ENCODE data around the gene GOLGB1.

DNA sequence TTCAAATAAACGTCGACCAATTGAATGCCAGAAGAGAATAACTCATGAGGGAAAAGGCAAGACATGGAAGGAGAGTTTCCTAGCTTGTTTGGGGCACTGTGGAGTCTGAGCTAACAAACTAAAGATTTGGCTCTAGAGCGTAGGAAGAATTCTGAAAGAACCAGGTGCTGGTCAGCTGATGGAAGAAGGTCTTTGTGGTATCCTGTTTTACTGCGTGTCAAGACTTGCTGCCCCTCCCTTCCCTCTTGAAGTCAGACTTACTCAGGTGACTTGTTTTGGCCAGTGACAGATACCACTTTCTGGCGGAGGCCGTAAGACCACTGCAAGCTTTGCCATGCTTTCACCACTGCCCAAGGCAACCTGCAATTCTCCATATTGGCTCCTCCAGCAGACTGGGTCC is 88.2 kb downstream of the GOLGB1 start:
- no peak for TF ChIP-seq EP300 (IDR thresholded peaks at IDR 0.05; ENCODE audit: borderline replicate concordance in 1 of 2, control insufficient read depth in 1 of 2, low read depth in 2 of 2, low read length in 2 of 2)
- TF ChIP-seq, protein P1, sequence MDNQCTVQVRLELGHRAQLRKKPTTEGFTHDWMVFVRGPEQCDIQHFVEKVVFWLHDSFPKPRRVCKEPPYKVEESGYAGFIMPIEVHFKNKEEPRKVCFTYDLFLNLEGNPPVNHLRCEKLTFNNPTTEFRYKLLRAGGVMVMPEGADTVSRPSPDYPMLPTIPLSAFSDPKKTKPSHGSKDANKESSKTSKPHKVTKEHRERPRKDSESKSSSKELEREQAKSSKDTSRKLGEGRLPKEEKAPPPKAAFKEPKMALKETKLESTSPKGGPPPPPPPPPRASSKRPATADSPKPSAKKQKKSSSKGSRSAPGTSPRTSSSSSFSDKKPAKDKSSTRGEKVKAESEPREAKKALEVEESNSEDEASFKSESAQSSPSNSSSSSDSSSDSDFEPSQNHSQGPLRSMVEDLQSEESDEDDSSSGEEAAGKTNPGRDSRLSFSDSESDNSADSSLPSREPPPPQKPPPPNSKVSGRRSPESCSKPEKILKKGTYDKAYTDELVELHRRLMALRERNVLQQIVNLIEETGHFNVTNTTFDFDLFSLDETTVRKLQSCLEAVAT (IDR thresholded peaks at IDR 0.05), result no peak
- no peak for TF ChIP-seq CEBPB (IDR thresholded peaks at IDR 0.05; ENCODE audit: borderline replicate concordance in 1 of 2, low read depth in 2 of 2, low read length in 2 of 2)
- TF ChIP-seq NFYB (IDR thresholded peaks at IDR 0.05; ENCODE audit: insufficient read depth, low read depth, low read length), result no peak
- TF ChIP-seq, protein P2, sequence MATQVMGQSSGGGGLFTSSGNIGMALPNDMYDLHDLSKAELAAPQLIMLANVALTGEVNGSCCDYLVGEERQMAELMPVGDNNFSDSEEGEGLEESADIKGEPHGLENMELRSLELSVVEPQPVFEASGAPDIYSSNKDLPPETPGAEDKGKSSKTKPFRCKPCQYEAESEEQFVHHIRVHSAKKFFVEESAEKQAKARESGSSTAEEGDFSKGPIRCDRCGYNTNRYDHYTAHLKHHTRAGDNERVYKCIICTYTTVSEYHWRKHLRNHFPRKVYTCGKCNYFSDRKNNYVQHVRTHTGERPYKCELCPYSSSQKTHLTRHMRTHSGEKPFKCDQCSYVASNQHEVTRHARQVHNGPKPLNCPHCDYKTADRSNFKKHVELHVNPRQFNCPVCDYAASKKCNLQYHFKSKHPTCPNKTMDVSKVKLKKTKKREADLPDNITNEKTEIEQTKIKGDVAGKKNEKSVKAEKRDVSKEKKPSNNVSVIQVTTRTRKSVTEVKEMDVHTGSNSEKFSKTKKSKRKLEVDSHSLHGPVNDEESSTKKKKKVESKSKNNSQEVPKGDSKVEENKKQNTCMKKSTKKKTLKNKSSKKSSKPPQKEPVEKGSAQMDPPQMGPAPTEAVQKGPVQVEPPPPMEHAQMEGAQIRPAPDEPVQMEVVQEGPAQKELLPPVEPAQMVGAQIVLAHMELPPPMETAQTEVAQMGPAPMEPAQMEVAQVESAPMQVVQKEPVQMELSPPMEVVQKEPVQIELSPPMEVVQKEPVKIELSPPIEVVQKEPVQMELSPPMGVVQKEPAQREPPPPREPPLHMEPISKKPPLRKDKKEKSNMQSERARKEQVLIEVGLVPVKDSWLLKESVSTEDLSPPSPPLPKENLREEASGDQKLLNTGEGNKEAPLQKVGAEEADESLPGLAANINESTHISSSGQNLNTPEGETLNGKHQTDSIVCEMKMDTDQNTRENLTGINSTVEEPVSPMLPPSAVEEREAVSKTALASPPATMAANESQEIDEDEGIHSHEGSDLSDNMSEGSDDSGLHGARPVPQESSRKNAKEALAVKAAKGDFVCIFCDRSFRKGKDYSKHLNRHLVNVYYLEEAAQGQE (IDR thresholded peaks at IDR 0.05; ENCODE audit: low read depth, low read length), result no peak
- no peak for TF ChIP-seq CREB1 (IDR thresholded peaks at IDR 0.05; ENCODE audit: low read depth)
- TF ChIP-seq MTA3 (IDR thresholded peaks at IDR 0.05; ENCODE audit: borderline replicate concordance, low read length), result no peak
- TF ChIP-seq, protein P3, sequence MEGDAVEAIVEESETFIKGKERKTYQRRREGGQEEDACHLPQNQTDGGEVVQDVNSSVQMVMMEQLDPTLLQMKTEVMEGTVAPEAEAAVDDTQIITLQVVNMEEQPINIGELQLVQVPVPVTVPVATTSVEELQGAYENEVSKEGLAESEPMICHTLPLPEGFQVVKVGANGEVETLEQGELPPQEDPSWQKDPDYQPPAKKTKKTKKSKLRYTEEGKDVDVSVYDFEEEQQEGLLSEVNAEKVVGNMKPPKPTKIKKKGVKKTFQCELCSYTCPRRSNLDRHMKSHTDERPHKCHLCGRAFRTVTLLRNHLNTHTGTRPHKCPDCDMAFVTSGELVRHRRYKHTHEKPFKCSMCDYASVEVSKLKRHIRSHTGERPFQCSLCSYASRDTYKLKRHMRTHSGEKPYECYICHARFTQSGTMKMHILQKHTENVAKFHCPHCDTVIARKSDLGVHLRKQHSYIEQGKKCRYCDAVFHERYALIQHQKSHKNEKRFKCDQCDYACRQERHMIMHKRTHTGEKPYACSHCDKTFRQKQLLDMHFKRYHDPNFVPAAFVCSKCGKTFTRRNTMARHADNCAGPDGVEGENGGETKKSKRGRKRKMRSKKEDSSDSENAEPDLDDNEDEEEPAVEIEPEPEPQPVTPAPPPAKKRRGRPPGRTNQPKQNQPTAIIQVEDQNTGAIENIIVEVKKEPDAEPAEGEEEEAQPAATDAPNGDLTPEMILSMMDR (IDR thresholded peaks at IDR 0.05 in 2 of 3, conservative IDR thresholded peaks at IDR 0.05 in 1 of 3; ENCODE audit: control insufficient read depth in 2 of 3, extremely low read depth in 1 of 3, insufficient read depth in 1 of 3, low read depth in 3 of 3, low read length in 3 of 3), result no peak
- no peak for TF ChIP-seq MXI1 (IDR thresholded peaks at IDR 0.05; ENCODE audit: low read depth, low read length)
- no peak for TF ChIP-seq TAF1 (IDR thresholded peaks at IDR 0.05; ENCODE audit: borderline replicate concordance, low read depth, low read length)
- TF ChIP-seq TCF12 (IDR thresholded peaks at IDR 0.05; ENCODE audit: low read depth, low read length), result no peak
- TF ChIP-seq CHD2 (IDR thresholded peaks at IDR 0.05; ENCODE audit: borderline replicate concordance, low read depth, low read length), result no peak
- no peak for TF ChIP-seq CREM (IDR thresholded peaks at IDR 0.05; ENCODE audit: low read depth)

Data from GM12878 (cell line).